Keratinocyte (primary cell): ENCODE results near the gene ADH7.

Source experiments
- CTCF ChIP-seq, 3 experiments: IDR thresholded peaks in 1 of 3; conservative IDR thresholded peaks in 1 of 3; optimal IDR thresholded peaks in 1 of 3; 2 replicates in 2 of 3; 3 replicates in 1 of 3; pipeline versions ENCODE3 to v1.5.1; 2011; ENCODE audit warnings: low read length in 3 of 3, mild to moderate bottlenecking in 3 of 3, moderate library complexity in 2 of 3, control low read depth in 1 of 3, inconsistent platforms in 1 of 3; ENCODE audit not compliant: insufficient read depth in 2 of 3; ENCODE audit errors: extremely low read depth in 1 of 3
- EZH2 ChIP-seq: IDR thresholded peaks from one replicate; pipeline ENCODE4 v1.6.1; 2012; ENCODE audit warnings: inconsistent platforms, mild to moderate bottlenecking, low read length, moderate library complexity

DNA sequence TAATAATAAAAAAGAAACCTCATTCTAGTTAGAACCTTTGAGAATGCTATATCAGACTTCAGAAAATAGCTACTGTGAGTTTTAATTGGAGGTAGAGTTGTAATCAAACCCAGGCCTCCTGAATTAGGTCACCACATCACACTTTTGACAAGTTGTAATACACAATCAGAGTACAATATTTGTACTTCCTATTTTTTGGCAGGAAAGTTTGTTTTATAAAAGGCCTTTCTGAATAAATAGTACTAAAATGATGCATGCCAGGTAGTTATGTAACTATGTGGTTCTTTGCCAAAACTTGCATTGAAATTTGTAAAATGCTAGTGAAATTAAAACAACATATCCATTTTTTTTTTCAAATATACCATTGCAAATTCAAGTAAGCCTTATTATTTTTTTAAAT is 26.8 kb downstream of the ADH7 start:
- TF ChIP-seq CTCF (optimal IDR thresholded peaks at IDR 0.05 in 1 of 3, IDR thresholded peaks at IDR 0.05 in 1 of 3, conservative IDR thresholded peaks at IDR 0.05 in 1 of 3; ENCODE audit: extremely low read depth in 1 of 3, insufficient read depth in 2 of 3, low read length in 3 of 3) (no peak), EZH2 (no peak)
